HEK293 (cell line): ENCODE measurements around the gene PHLDB2.

Experiments
- MYNN ChIP-seq: fragments of 450-650 bp; formaldehyde crosslinking; IDR thresholded peaks from 2 replicates; pipeline ENCODE4 v1.5.1; 2016; ENCODE audit warnings: missing biosample characterization, missing genetic modification characterization, borderline replicate concordance
- ZNF202 ChIP-seq: fragments of 450-650 bp; formaldehyde crosslinking; IDR thresholded peaks from 2 replicates; pipeline ENCODE4 v1.5.1; 2016; ENCODE audit warnings: missing biosample characterization, missing genetic modification characterization, borderline replicate concordance
- ZNF391 ChIP-seq: fragments of 450-650 bp; formaldehyde crosslinking; IDR thresholded peaks from 2 replicates; pipeline ENCODE4 v1.5.1; 2016; ENCODE audit warnings: low read depth, missing biosample characterization, missing genetic modification characterization, borderline replicate concordance
- ZNF48 ChIP-seq: fragments of 450-650 bp; formaldehyde crosslinking; IDR thresholded peaks from 2 replicates; pipeline ENCODE4 v1.5.1; 2016; ENCODE audit warnings: missing biosample characterization, missing genetic modification characterization
- ZNF610 ChIP-seq: fragments of 450-650 bp; formaldehyde crosslinking; IDR thresholded peaks from 2 replicates; pipeline ENCODE4 v1.5.1; 2016; ENCODE audit warnings: missing biosample characterization, missing genetic modification characterization, borderline replicate concordance

DNA sequence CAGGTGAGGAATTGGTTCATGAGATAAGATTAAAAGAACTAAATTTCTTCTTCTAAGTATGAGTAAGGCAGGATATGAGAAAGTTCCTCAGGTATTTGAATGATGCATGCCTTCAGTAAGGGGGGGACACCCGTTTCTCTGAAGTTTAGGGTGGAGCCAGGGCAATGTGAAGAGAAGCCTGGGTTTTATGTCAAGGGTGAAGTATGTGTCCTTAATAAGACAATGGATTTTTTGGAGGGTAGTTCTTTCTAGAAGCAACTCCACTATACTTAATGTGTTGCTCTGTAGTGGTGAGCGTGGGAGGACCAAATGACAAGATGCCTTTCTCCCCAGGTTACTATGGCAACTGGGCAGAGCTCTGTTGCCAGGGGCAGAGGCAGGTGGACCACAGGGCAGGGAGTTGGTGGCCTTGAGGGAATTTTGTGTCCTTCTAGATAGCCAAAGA, 44.0 kb downstream of the PHLDB2 start:
- TF ChIP-seq ZNF610 (tag by site-specific recombination) (no peak), MYNN (tag by site-specific recombination) (no peak), ZNF202 (tag by site-specific recombination) (no peak), ZNF391 (tag by site-specific recombination) (no peak), ZNF48 (tag by site-specific recombination) (no peak)
